Gastroesophageal sphincter (tissue), 3 donors: Measurements from ENCODE around the gene LRRC43.

Source experiments
- EP300 ChIP-seq: sonication (generic); formaldehyde crosslinking; IDR thresholded peaks from one replicate; pipeline ENCODE4 v1.6.1; 2017; ENCODE audit warnings: antibody characterized with exemption, mild to moderate bottlenecking
- POLR2A ChIP-seq, 2 donors: fragments of 450-650 bp; IDR thresholded peaks; one replicate each; pipeline ENCODE4 v1.6.1; 2017; ENCODE audit warnings: antibody characterized with exemption in 2 of 2, mild to moderate bottlenecking in 2 of 2, moderate library complexity in 1 of 2
- POLR2AphosphoS5 ChIP-seq: sonication (generic); formaldehyde crosslinking; IDR thresholded peaks from one replicate; pipeline ENCODE4 v1.6.1; 2017; ENCODE audit warnings: antibody characterized with exemption
- TF ChIP-seq, protein P1 (sequence below), 4 experiments: fragments of 200-600 bp in 2 of 4; fragments of 450-650 bp in 2 of 4; sonication (generic) in 1 of 4; IDR thresholded peaks; one replicate each; pipeline ENCODE4 v1.5.1; 2017 to 2019; ENCODE audit warnings: antibody characterized with exemption in 4 of 4, mild to moderate bottlenecking in 2 of 4, moderate library complexity in 2 of 4

DNA sequence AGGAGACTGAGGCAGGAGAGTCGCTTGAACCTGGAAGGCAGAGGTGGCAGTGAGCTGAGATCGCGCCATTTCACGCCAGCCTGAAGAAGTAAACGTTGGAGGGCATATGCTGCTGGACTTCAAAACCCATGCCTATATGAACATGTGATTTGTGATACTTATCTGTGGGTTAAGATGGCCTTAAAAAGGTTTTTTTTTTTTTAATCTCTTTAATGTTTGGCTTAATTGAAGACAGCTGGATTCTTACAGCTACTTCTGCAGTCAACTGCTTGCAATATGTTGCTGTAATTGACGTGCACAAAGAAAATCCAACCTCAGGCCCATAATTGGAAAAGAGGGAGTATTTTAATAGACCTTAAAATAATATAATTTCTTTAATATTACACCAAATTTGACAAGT is 19.1 kb downstream of the LRRC43 start:
- TF ChIP-seq, protein P1, sequence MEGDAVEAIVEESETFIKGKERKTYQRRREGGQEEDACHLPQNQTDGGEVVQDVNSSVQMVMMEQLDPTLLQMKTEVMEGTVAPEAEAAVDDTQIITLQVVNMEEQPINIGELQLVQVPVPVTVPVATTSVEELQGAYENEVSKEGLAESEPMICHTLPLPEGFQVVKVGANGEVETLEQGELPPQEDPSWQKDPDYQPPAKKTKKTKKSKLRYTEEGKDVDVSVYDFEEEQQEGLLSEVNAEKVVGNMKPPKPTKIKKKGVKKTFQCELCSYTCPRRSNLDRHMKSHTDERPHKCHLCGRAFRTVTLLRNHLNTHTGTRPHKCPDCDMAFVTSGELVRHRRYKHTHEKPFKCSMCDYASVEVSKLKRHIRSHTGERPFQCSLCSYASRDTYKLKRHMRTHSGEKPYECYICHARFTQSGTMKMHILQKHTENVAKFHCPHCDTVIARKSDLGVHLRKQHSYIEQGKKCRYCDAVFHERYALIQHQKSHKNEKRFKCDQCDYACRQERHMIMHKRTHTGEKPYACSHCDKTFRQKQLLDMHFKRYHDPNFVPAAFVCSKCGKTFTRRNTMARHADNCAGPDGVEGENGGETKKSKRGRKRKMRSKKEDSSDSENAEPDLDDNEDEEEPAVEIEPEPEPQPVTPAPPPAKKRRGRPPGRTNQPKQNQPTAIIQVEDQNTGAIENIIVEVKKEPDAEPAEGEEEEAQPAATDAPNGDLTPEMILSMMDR (IDR thresholded peaks at IDR 0.05) = no peak
- TF ChIP-seq POLR2A (IDR thresholded peaks at IDR 0.05) (no peak), POLR2AphosphoS5 (no peak), EP300 (no peak)
